ENCODE measurements around the gene DCC.

DNA sequence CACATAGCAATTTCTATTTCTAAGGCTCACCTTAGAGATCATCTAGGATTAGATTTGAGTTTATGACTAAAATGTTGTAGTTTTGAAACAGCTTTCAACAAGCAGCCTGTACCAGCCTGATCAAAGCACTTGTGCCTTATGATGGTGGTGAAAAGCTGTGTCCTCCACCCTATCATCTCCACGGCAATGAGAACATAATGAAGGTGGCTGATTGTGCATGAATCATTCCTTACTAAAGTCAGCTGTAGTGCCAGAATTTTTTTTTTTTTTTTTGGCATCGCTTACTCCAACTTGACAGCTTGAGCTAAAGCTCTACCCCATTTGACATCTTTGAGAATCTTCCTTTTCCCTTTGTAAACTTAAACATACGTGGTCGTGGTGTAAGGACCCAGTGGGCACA is 86.0 kb downstream of the DCC start:
- TF ChIP-seq, protein P1, sequence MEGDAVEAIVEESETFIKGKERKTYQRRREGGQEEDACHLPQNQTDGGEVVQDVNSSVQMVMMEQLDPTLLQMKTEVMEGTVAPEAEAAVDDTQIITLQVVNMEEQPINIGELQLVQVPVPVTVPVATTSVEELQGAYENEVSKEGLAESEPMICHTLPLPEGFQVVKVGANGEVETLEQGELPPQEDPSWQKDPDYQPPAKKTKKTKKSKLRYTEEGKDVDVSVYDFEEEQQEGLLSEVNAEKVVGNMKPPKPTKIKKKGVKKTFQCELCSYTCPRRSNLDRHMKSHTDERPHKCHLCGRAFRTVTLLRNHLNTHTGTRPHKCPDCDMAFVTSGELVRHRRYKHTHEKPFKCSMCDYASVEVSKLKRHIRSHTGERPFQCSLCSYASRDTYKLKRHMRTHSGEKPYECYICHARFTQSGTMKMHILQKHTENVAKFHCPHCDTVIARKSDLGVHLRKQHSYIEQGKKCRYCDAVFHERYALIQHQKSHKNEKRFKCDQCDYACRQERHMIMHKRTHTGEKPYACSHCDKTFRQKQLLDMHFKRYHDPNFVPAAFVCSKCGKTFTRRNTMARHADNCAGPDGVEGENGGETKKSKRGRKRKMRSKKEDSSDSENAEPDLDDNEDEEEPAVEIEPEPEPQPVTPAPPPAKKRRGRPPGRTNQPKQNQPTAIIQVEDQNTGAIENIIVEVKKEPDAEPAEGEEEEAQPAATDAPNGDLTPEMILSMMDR (conservative IDR thresholded peaks at IDR 0.05), result no peak
- no peak for TF ChIP-seq ZFX (IDR thresholded peaks at IDR 0.05)

Measured in C4-2B (cell line).